HG03095 (cell line): ENCODE results near the gene SPATS1.
"Not testable (repeated sequence)": the region's sequence is repeated elsewhere in the genome, so short reads cannot be mapped to it uniquely, and the experiment has no call there.

Experiments
- ATAC-seq: cut with Tn5 transposase; IDR thresholded peaks from one replicate; pipeline ENCODE4 v1.9.1; 2021; ENCODE audit warnings: moderate library complexity; ENCODE audit not compliant: unreplicated experiment

The SPATS1 gene

DNA sequence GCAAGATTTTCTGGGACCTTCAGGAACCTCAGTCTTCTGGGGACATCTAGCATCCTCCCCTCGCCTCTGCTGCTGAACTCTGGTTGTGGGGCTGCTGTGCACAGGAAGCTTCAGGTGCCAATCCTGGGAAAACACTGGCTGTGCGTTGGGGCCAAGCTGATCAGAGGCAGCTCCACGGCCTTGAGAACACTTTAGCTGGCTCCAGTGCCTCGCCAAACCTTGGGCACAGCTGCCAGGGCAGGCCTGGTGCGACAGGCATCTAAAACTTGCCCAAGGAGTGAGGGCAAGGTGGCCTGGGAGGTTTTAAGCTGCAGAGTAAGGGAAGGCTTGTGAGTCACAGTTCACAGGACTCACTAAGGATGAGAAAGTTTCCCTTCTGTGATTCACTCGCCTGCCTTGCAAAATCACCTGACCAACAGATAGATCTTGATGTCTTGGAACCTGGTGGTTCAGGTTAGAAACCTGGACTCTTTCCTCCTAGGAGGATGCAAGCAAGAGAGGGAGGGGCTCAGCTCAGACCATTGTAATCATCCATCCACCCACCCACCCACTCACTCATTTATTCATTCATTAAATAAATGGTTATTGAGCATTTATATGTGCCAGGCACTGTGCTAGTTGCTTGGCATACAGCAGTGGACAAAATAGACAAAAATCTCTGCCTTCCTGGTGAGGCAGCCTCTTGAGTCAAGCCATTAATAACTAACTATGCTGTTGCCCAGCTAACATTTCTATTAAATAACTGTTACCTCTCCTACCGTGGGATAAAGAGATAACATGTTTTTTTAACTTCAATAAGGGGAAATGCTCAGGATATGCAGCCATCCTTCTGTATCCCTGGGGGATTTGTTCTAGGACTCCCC is 2.5 kb upstream of the SPATS1 start:
- no peak for ATAC-seq

DNA sequence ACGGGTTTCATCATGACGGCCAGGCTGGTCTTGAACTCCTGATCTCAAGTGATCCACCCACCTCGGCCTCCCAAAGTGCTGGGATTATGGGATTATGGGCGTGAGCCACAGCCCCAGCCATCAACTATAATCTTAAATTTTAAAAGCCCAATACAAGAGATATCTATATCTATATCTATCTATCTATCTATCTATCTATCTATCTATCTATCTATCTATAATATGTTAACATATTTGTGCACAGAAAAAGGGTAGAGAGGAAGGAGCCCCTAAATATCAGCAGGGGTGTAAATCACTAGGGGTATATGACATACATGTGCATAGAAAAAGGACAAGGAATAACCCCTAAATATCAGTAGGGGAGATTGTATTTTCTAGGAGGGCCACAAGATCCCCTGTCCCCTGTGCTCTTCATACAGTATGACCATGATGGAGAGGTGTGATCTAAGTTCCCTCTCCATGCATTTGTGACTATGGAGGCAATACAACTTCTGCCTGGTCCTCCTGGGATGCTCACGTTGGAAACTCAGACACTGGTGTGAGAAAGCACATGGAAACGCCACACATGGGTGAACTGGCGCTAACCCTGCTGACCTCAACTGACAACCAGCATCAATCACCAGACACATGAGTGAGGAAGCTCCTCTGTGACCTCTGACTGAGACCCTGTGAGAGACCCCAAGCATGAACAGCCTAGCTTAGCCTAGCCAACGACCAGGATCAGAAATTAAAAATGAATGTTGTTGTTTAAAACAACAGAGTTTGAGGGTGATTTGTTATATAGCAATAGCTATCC is 1.2 kb upstream of the SPATS1 start:
- ATAC-seq, result no peak

DNA sequence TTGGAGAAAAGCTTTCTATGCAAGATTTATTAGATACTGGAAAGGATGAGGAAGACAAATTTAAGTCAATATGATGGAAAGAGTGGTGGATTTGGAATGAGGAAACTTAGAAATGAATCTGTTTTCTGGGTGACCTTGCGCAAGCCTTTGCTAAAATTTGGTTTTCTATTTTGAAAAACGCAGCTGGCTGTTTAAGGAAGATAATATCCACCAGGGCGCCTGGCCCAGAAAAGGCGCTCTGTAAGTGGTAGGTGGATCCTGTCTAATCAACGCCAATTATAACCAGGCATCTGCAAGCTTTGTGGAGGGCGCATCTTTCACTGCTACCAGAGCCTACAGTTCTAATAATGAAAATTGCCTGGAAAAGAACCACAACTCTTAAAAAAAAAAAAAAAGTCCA is 398 bp upstream of the SPATS1 start:
- no peak for ATAC-seq

DNA sequence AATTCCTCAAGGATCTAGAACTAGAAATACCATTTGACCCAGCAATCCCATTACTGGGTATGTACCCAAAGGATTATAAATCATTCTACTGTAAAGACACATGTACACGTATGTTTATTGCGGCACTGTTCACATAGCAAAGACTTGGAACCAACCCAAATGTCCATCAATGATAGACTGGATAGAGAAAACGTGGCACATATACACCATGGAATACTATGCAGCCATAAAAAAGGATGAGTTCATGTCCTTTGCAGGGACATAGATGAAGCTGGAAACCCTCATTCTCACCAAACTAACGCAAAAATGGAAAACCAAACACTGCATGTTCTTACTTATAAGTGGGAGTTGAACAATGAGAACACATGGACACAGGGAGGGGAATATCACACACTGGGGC is 4.4 kb downstream of the SPATS1 start:
- not testable (repeated sequence) for ATAC-seq

DNA sequence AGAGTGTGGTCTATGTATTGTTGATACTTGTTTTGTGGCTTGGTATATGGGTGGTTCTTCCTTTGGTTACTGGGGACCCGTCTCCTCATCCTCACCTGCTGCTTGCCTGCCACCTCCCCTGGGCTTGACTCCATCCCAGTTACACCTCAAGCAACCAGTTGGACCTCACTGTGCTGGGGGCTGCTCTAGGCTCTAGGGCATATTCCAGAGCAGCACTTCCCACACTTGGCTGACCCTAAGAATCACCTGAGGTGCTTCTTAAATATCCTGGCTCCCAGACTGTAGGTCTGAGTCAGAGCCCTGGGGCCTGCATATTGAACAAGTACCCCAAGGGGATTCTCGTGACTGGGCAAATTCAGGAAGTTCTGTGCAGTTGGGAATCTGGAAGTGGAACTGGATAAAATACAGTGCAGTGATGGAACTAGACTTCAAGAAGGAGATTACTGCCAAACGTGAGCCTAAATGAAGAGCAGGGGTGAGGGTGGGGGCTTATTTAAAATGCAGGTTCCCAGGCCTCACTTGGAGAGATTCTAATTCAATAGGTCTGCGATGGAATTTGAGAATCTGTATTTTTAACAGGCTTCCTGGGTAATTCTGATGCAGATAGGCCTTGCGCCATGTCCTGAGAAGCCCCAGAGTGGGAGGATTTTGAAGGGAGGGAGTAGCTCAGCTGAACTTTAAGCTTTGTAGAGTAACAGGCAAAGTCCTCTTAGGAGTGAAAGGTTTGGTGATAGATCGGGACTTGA is 7.6 kb downstream of the SPATS1 start:
- no peak for ATAC-seq

DNA sequence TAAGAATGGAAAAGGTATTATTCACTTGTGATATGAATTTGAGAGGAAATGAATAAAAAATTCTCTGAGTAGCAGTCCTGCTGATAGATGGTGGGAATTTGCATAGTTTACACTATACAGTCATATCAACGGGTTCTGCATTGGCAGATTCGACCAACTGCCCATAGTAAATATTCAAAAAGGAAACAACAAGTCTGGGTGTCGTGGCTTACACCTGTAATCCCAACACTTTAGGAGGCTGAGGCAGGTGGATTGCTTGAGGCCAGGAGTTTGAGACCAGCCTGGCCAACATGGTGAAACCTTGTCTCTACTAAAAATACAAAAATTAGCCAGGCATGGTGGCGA is 8.2 kb downstream of the SPATS1 start:
- not testable (repeated sequence) for ATAC-seq

DNA sequence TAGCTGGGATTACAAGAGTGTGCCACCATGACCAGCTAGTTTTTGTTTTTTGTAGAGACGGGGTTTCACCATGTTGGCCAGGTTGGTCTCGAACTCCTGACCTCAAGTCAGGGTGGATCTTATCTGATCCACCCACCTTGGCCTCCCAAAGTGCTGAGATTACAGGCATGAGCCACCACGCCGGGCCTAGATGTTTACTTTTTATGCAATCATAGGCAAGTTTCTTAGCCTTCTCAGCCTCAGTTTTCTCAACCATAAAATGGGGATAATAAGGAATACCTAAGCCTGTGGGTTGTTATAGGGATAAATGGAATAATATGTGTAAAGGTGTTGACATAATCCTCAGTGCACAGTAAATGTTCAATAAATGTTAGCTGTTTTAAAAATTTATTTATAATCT is 9.8 kb downstream of the SPATS1 start:
- no peak for ATAC-seq

DNA sequence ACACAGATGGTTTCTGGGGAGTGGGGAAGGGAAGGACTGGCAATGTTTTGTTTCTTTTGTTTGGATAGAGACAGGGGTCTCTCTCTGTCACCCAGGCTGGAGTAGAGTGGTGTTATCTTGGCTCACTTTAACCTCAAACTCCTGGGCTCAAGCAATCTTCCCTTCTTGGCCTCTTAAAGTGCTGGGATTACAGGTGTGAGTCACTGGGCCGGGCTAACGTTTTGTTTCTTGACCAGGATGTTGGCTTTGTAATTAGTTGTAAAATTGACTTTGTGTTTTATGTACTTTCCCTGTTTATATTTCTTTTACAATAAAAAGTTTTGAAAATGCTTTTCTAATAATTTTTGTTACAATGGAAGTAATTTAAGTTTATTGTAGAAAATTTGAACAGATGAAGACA is 10.9 kb downstream of the SPATS1 start:
- ATAC-seq, result no peak

DNA sequence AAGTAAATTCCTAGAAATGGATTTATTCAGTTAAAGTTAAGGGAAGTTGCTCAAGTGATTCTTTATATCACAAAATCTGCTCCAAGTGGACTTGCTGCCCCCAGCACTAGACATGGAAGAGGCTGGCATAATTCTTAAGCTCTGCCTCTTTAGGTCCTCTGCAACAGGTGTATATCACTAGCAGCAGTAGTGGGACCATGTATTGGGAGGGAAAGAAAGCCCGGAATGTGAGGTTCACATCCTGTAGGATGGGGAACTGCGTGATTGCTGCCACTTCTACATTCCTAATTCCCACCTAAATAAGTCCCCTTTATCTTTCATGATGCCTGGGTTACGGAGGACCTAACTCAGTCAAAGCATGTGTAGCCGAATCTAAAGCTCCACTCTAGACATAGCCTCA is 13.2 kb downstream of the SPATS1 start:
- ATAC-seq, result no peak

DNA sequence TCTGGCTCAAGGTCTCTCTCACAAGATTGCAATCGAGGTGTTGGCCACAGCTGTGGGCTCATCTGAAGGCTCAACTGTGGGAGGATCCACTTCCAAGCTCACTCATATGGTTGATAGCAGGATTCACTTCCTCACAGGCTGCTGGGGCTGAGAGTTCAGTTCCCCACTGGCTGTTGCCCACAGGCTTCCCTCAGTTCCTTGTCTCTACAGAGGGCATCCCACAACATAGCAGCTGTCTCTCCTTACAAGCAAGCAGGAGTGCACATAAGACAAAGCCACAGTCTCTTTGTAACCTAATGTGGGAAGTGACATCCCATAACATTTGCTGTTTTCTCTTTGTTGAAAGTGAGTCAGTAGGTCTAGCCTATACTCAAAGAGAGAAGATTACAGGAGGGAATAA is 14.0 kb downstream of the SPATS1 start:
- ATAC-seq, result no peak

DNA sequence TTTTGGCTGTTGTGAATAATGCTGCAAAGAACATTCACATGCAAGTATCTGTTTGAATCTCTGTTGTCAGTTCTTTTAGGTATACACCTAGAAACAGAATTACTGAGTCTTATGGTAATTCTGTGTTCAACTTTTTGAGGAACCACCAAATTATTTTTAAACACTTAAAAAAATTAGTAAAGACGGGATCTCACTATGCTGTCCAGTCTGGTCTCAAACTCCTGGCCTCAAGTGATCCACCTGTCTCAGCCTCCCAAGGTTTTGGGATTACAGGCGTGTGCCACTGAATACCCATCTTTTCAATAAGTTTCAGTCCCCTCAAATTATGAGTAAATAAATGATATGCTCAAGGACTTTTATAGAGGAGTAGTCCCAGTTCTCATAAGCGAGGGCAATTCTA is 17.5 kb downstream of the SPATS1 start:
- no peak for ATAC-seq

DNA sequence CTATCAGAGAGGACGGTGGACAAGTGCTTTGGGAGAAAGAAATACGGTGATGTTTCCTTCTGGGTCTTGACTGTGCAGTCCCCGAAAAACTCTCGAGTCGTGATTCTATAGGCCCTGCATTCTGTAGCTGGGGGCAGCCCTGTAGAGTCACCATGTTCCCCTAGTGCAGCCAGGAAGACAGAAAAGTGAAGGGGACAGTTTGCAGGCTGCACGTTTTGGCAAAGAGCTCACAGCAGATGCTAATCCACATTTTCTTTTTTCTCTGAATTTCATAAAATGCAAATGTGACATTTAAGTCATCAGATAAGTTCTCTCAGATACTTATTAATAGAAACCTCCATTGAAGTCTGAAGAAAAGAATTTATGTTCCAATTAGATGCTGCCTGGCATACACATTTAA is 19.5 kb downstream of the SPATS1 start:
- ATAC-seq, result no peak

DNA sequence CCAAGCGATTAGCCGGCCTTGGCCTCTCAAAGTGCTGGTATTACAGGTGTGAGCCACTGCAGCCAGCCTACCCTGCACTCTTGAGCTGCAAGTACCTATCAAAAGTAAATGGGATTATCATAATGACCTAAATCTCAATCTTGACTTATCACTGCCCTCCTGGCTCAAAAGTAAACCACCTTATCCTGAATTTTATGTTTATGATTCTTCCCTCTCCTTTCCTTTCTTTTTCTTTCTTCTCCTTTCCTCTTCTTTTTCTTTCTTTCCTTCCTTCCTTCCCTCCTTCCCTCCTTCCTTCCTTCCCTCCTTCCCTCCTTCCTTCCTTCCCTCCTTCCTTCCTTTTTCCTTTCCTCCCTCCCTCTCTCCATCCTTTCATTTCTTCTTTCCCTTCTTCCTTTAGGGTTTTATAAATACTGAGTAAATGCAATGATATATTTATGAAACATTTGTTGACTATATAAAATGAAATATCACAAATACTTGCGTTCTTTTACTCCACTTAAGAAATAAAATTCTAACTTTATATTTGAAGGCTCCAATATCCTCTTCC is 21.0 kb downstream of the SPATS1 start:
- ATAC-seq, result no peak

DNA sequence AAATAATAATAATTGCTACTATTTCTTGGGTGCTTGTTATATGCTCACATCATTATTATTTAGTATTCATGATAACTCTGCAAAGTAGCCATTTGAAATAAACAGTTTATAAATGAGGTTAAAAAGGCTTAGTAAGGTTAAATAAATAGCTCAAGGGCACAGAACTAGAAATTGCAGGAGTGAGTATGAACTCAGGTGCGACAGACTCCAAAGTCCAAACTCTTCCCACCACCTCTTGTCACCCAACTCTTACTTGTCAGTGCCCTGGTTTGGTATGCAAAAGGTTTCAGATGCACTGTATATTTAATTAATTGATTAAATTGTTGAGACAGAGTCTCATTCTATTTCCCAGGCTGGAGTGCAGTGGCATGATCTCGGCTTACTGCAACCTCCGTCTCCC is 24.3 kb downstream of the SPATS1 start:
- ATAC-seq, result no peak

DNA sequence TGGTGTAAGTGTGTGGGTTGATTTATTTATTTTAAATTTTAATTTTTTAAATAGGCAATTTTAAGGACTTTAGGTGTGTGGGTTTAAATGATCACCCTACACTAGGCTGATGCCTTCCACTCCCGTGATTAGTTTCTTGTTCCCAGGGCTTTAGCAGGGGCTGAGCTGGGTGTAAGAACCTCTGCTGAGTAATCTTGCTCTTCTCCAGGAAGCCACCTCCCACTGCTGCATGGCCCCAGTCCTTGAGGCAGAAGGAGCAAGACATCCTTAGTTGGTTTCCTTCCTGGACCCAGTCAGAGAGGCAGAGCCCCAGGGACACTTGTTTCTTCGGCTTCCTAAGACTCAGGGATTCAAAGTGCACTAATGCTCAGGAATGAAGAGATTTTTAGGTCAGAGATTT is 25.2 kb downstream of the SPATS1 start:
- no peak for ATAC-seq

DNA sequence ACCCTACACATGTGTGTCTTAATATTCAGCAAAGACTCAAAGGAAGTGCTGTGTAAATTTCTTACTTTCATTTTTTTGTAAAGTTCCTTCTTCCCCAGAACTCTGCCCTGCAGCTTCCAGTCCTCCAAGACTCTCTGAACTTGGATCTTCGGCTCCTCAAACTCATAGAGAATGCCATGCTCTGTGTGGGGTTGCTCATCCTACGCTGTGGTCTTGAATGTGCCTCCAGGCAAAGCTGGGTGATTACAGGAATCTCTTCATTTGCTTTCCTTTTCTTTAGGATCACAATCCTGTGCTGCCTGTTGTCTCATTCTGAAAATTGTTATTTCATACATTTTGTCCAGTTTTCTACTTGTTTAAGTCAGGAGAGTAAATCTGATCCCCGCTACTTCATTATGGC is 30.6 kb downstream of the SPATS1 start:
- ATAC-seq, result no peak

DNA sequence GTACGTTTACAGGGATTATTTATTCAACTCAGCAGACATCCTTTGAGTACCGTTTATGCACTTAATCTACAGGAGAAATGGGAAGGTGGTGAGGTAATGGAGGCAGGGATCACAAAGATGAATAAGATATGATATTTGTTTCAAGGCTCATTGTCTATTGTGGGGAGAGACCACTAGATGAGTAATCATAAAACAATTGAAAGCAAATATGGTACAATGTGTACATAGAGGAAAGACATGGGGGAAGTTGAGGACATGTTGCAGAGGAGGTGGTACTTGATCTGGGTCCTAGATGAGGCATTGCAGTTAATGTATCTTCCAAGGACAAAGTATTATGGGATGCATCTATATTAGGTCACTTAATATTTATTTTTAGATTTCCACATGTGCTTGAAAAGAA is 31.3 kb downstream of the SPATS1 start:
- no peak for ATAC-seq

DNA sequence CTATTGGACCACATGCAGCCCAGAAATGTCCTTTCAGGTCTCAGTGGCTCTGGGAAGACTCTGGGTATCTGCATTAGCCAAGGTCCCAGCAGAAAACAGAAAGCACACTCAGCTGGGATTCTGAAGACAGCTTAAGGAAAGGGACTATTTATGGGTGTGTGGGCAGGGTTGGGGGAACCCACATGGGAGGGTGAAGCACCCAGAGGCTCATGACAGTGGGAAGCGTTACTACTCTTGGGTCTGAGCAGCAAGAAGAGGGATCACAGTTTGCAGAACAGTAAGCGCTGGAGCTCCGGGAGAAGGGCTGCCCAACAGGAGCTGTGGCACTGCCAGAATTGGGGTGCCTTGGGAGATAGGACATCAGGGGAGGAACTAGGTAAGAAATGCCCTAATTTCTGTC is 32.6 kb downstream of the SPATS1 start:
- no peak for ATAC-seq

DNA sequence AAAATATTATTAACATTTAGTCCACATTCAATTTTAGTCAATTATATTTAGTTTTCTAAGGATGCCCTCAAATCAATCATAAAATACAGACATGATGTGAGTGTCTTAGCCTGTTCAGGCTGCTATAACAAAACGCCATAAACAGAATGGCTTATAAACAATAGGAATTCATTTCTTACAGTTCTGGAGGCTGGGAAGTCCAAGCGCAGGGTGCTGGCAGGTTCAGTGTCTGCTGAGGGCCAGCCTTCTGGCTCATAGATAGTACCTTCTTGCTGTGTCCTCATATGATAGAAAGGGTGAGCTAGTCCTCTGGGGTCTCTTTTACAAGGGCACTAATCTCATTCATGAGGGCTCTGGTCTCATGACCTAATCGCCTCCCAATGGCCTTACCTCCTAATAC is 35.0 kb downstream of the SPATS1 start:
- ATAC-seq, result no peak

DNA sequence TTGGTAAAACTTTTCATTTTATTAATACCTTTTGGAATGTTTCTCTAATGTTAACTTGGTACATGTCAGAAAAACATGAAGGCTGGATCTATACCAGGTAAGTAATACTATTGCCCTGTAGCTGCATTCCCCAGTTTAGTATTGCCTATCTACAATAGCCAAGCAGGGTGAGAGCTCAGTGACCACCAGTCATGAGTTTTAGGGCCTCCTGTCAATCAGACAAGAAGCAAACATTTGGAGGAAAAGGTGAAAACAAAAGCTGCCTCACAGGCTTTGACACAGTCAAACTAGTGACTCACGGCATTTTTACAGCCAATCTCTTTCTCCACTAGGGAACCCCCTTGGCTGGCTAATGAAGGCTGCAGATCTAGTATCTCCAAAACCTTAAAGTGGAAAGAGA is 35.5 kb downstream of the SPATS1 start:
- no peak for ATAC-seq

DNA sequence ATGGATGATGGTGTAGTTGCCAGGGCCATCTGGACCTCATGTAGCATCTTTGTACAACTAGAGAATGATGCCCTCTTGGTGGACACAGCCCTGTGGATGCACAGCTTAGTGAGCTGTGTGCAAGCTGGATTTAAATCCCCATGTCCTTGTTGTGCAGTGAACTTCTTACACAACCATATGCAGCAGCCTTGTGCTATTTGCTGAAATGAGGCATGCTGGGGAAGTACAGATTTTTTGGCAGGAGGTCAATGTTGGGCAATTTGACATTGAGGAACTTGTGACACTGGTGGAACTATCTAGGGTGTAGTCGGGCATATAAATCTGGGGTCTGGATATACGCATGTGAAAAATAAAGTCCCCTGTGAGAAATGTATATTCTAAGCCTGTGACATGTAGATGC is 39.3 kb downstream of the SPATS1 start:
- no peak for ATAC-seq
